ENCODE results near the gene FREM1. TPM values are rescaled to one million over a fixed set of nuclear protein-coding genes. Genes with fewer than 3 reads are reported as not detected.

The FREM1 gene
- total RNA-seq, 3 donors from 2014 or later, result 4.1 to 12.2 (median 4.3) TPM

DNA sequence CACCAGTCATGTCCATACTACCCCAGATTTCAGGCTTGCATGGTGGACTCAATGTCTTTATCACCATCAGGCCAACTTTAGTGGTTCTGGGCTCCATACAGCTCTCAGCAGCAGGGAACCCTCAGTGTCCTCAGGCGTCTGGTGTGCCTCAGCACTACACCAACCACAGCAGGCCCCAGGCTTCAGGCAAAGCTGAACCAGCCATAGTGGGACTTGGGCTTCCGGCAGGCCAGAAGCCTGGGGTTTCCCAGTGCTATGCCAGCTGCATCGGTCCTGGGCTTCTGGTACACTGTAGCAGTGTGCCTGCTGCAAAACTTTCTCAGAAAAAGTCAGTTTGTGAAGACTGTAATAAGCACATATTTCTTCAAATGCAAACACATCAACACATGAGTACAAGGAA is 205.9 kb downstream of the FREM1 start:
- Histone ChIP-seq H3K27ac (no peak overlapping the region), H3K4me1 (no peaks in the 10 kb centered on the region), H3K27me3 (no peaks in the 10 kb centered on the region), H3K36me3 (no peaks in the 10 kb centered on the region), H3K9me3 (peaks cover 6 to 15% of the 10 kb centered on the region in 2 donors), H3K4me3 (no peak overlapping the region)
- intact Hi-C loops (cut with DNase I; ENCODE audit: low total_unique reads), result no loop called here
- TF ChIP-seq, protein P1, sequence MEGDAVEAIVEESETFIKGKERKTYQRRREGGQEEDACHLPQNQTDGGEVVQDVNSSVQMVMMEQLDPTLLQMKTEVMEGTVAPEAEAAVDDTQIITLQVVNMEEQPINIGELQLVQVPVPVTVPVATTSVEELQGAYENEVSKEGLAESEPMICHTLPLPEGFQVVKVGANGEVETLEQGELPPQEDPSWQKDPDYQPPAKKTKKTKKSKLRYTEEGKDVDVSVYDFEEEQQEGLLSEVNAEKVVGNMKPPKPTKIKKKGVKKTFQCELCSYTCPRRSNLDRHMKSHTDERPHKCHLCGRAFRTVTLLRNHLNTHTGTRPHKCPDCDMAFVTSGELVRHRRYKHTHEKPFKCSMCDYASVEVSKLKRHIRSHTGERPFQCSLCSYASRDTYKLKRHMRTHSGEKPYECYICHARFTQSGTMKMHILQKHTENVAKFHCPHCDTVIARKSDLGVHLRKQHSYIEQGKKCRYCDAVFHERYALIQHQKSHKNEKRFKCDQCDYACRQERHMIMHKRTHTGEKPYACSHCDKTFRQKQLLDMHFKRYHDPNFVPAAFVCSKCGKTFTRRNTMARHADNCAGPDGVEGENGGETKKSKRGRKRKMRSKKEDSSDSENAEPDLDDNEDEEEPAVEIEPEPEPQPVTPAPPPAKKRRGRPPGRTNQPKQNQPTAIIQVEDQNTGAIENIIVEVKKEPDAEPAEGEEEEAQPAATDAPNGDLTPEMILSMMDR (IDR thresholded peaks at IDR 0.05), result no peak
- no peak for TF ChIP-seq POLR2AphosphoS5 (IDR thresholded peaks at IDR 0.05)
- no peak for TF ChIP-seq POLR2A (IDR thresholded peaks at IDR 0.05)
- DNase-seq (ENCODE audit: low spot score in 2 of 2), result no peak

DNA sequence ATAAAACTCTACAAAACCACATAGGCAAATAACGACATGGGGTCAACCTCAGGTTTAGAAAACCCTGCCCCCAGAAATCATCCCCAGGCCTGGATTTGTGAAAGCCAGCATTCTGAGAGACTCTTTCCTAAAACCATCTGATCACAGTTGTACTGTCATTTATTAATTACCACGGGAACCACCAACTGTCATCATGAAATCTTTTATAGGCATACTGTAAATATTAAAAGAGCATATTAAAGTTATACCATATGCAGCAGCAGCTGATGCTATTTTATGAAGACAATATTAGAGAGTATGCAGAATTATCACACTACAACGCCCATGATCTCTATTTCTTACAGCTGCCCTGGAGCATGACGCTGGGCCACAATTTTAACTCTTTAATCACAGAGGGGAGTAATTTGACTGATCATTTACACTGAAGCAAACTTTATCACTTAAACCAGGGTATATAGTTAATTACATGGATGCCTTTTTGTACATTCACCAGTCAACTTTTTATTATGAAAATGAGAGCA is 208.0 kb downstream of the FREM1 start:
- H3K4me3 ChIP-seq, result no peak overlapping the region
- DNase-seq (ENCODE audit: low spot score in 2 of 2), result no peak
- H3K9me3 ChIP-seq, result peaks cover 6 to 8% of the 10 kb centered on the region in 2 donors
- no peak overlapping the region for H3K27ac ChIP-seq
- intact Hi-C loops (cut with DNase I; ENCODE audit: low total_unique reads), result no loop called here
- no peaks in the 10 kb centered on the region for H3K4me1 ChIP-seq
- H3K27me3 ChIP-seq, result no peaks in the 10 kb centered on the region
- H3K36me3 ChIP-seq, result no peaks in the 10 kb centered on the region
- TF ChIP-seq POLR2A (IDR thresholded peaks at IDR 0.05) (no peak), POLR2AphosphoS5 (IDR thresholded peaks at IDR 0.05) (no peak)
- TF ChIP-seq, protein P1 (IDR thresholded peaks at IDR 0.05), result no peak

DNA sequence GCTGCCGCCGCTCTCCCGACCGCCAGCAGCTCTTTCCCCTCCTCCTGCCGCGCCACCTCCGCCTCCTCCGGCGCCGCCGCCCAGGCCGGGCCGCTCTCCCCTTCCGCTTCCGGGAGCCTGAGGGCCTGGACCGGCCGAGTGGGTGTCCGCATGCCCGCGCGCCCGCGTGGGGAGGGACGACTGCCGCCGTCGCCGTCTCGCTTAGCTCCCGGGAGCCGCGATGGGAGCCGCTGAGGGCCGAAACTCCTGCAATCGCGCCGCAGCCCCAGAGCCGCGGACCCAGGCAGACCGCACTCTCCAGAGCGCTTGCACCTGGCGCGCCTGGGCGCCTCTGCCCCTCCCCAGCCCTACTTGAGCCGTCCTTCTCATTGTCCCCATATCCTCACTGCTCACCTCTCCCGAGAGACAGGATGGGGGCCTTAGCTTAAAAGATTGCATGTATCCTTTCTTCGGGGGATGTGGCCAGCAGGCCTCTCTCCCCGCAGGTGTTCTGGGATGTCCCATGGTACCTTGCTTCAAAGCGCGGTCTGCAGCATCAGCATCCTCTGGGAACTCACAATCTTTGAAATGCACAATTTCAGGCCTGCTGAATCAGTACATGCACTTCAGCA is 216.9 kb downstream of the FREM1 start, which contains the start of gene ZDHHC21:
Gene ZDHHC21 (minus strand): TSS at position 182 of the 611 bp plus-strand sequence. CDS start 19,092 bp downstream, outside the sequence.
- H3K27me3 ChIP-seq, result no peaks in the 10 kb centered on the region
- H3K4me1 ChIP-seq, result no peaks in the 10 kb centered on the region
- peak; percentile 36 to 77 for DNase-seq (ENCODE audit: low spot score in 2 of 2)
- intact Hi-C loops (cut with DNase I; ENCODE audit: low total_unique reads), result no loop called here
- H3K27ac ChIP-seq, result peak within 1 kb of the TSS; percentile 66 to 83
- peak within 1 kb of the TSS; percentile 71 to 86 (median 75) for H3K4me3 ChIP-seq
- no peaks in the 10 kb centered on the region for H3K9me3 ChIP-seq
- TF ChIP-seq, protein P1 (IDR thresholded peaks at IDR 0.05), result no peak
- TF ChIP-seq POLR2AphosphoS5 (IDR thresholded peaks at IDR 0.05), result peak in 1 of 3 donors; percentile 52
- TF ChIP-seq POLR2A (IDR thresholded peaks at IDR 0.05), result no peak
- no peaks in the 10 kb centered on the region for H3K36me3 ChIP-seq

DNA sequence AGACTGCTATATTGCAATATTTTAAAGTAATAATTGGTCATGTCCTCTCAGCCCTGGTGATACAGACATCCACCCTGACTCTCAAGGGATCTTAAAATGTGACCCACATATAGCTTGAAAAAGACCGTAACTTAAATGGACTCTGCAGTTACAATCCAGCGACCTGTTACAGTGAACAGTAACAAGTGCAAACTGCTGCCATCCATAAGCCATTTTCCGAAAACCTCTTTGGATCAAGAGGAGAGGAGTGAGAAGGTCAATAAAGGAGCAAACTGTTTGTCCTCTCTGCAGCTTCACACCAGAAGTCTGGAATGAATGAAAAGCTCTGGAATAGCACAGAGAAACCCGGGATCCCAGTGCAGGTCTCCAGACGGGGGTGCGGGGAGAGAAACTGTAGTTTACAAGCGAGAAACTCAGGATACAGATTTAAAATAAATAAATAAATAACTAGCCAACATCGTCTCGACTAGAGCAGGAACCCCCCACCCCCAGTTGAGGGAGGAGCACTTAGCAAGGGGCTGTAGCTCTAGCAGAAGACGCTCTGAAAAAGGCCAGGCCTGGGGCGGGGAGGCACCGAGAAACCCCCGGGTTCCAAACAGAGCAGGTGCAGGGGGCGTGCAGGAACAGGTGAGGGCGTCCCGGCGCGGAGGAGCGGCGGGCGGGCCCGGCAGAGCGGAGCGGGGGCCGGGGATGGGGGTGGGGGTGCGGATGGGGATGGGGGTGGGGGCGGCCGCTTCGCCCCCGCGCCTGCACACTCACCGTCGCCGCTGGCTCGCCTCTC is 217.6 kb downstream of the FREM1 start:
- Histone ChIP-seq H3K36me3 (no peaks in the 10 kb centered on the region), H3K4me3 (peak overlapping the region; percentile 71 to 86 (median 75)), H3K4me1 (no peaks in the 10 kb centered on the region), H3K9me3 (no peaks in the 10 kb centered on the region), H3K27me3 (no peaks in the 10 kb centered on the region), H3K27ac (peak overlapping the region; percentile 66 to 83)
- intact Hi-C loops (cut with DNase I; ENCODE audit: low total_unique reads), result no loop called here
- no peak for DNase-seq (ENCODE audit: low spot score in 2 of 2)
- TF ChIP-seq POLR2AphosphoS5 (IDR thresholded peaks at IDR 0.05) (no peak), POLR2A (IDR thresholded peaks at IDR 0.05) (no peak)
- TF ChIP-seq, protein P1 (IDR thresholded peaks at IDR 0.05), result no peak

Measured in breast epithelium (tissue), 4 donors.